NCI-H1436 treated with DMSO at 0.1 percent for 48 hours (cell line): Measurements from ENCODE around the gene ATXN7L3B.

Source experiments
- DNase-seq: peaks from one replicate; lab custom pipeline; 2025; lab: John Stamatoyannopoulos, UW

ATXN7L3B gene

DNA sequence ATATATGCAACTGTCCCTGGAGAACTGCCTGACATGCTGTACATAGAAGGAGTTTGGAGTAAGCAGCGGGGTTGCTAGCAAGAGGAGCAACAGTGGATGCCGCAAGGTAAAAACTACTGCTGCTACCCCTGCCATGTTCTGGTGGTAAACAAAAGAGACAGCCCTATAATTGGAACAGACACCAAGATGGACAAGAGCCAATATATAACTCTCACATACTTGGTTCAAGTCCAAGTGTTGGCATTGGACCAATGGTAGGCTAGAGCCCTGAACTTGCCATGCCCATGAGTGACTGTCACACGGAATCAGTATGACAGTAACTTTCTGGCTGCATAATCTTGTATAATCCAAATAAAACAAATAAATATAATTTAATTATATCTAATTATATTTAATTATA, 13.7 kb downstream of the ATXN7L3B start:
- no peak for DNase-seq

- no peak for DNase-seq
These were observed 14.6 kb downstream of the ATXN7L3B start for GRCh38 chr12:74552201-74552600.

- DNase-seq = no peak
These were observed 22.1 kb downstream of the ATXN7L3B start for GRCh38 chr12:74559728-74560127.

GRCh38 chr12:74563927-74564326, 26.3 kb downstream of the ATXN7L3B start:
- no peak for DNase-seq

DNA sequence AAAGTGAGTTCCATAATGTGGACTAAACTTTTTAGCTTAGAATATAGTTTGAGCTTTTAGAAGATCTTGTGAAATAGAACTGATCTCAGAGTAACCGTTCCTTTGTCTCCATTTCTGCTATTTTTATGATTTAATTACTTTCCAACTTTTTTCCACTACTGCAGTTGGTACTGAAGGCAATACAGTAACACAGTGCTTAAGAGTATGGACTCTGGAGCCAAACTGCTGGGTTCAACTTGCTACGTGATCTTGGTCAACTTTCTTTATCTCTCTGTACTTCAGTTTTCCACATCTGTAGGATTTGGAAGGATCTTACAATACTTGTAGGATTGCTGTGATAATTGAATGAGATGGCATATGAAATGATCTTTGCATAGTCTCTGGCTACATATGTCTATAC, 40.9 kb downstream of the ATXN7L3B start:
- no peak for DNase-seq

DNA sequence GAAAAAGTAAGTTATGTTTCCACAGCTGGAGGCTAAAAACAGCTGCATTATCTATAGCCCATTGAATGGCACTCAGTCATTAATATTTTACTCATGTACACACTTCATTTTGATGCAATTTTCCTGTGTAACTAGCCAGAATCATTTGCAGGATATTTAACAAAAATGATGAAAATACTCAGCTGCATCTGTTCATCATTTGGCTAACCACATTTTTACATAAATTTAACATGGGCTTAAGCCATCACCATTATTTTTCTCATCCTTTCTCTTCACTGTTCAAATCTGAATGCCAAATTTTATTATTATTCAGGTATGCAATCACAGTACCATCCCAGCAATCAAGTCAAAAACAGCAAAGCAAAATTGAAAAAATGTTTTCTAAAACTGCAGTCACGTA, 41.8 kb downstream of the ATXN7L3B start:
- no peak for DNase-seq

GRCh38 chr12:74579981-74580380, 42.3 kb downstream of the ATXN7L3B start:
- no peak for DNase-seq

GRCh38 chr12:74581439-74581838, 43.8 kb downstream of the ATXN7L3B start:
- DNase-seq = no peak

GRCh38 chr12:74584483-74585062, 46.9 kb downstream of the ATXN7L3B start:
- no peak for DNase-seq

DNA sequence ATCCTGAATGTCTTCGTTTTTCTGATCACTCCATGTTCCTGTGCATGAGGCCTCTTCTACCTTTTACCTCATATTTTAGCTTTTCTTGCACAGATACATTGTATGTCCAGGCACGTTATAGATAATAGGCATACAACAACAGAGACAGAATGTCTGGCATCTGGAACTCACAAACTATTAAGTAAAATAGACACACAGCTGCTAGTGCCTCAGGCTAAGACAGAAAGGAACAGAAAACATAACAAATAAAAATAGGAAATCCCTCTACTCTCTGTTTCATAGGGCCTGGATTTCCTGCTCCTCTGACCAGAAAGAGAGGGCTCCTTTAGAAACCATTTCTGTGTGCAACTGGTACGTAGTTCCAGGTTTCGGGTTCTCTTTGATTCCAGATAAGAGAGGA, 48.6 kb downstream of the ATXN7L3B start:
- DNase-seq = no peak
